Karpas-422 (cell line): ENCODE measurements around the gene CAMK4. TPM values are rescaled to one million over a fixed set of nuclear protein-coding genes. Genes with fewer than 3 reads are reported as not detected.

Source experiments
- DNase-seq: peaks from one replicate; pipeline ENCODE4 v3.0.0-alpha.2; 2015
- H2AFZ ChIP-seq: fragments of 200-600 bp; sonication (generic); 2 replicates; pipeline ENCODE4 v1.6.1; 2014; ENCODE audit warnings: antibody characterized with exemption, low read length, mixed read lengths
- H3K27ac ChIP-seq: fragments of 200-600 bp; sonication (generic); 2 replicates; pipeline ENCODE4 v1.5.1; 2014; ENCODE audit warnings: mild to moderate bottlenecking, low read length, moderate library complexity
- H3K27me3 ChIP-seq: fragments of 200-600 bp; sonication (generic); 2 replicates; pipeline ENCODE4 v1.6.1; 2014; ENCODE audit warnings: low read length, mixed read lengths
- H3K36me3 ChIP-seq: fragments of 200-600 bp; sonication (generic); 2 replicates; pipeline ENCODE4 v1.6.1; 2014; ENCODE audit warnings: low read length, mixed read lengths; ENCODE audit not compliant: insufficient read depth
- H3K4me1 ChIP-seq: fragments of 200-600 bp; sonication (generic); 2 replicates; pipeline ENCODE4 v1.6.1; 2014; ENCODE audit warnings: mild to moderate bottlenecking, low read length, mixed read lengths
- H3K4me2 ChIP-seq: fragments of 200-600 bp; sonication (generic); 2 replicates; pipeline ENCODE4 v1.6.1; 2014; ENCODE audit warnings: low read length, low read depth, mild to moderate bottlenecking; ENCODE audit not compliant: poor library complexity, severe bottlenecking
- H3K4me3 ChIP-seq: fragments of 200-600 bp; sonication (generic); 2 replicates; pipeline ENCODE4 v1.5.1; 2014; ENCODE audit warnings: mild to moderate bottlenecking, antibody characterized with exemption, low read length, mixed read lengths
- H3K79me2 ChIP-seq: fragments of 200-600 bp; sonication (generic); 2 replicates; pipeline ENCODE4 v1.6.1; 2014; ENCODE audit warnings: mild to moderate bottlenecking, low read length, mixed read lengths
- H3K9ac ChIP-seq: fragments of 200-600 bp; sonication (generic); 2 replicates; pipeline ENCODE4 v1.6.0; 2014; ENCODE audit warnings: low read length
- H3K9me2 ChIP-seq: fragments of 200-600 bp; sonication (generic), shearing (Covaris generic); replicated peaks from 2 replicates; pipeline ENCODE4 v1.6.0; 2014; ENCODE audit warnings: mild to moderate bottlenecking, low read length, moderate library complexity; ENCODE audit not compliant: insufficient read depth
- H3K9me3 ChIP-seq: fragments of 300-700, 200-600 bp; sonication (generic); 2 replicates; pipeline ENCODE4 v1.6.1; 2014; ENCODE audit warnings: low read length, mixed read lengths
- H4K20me1 ChIP-seq: fragments of 200-600 bp; sonication (generic); 2 replicates; pipeline ENCODE4 v1.6.1; 2014; ENCODE audit warnings: mild to moderate bottlenecking, antibody characterized with exemption, low read length, low read depth; ENCODE audit not compliant: insufficient read depth
- total RNA-seq: library from RNA; depleted of rRNA; stranded (reverse); fragments of >200 nt; shearing (Covaris generic); gene quantifications from 2 replicates; pipeline ENCODE4 v1.2.3, GENCODE V29; 2014; ENCODE audit warnings: low replicate concordance

Gene CAMK4
- total RNA-seq, 1 experiment from 2014 or later: 0.04 TPM

GRCh38 chr5:111226556-111226955 is 2.4 kb downstream of the CAMK4 start:
- Histone ChIP-seq H3K27me3 (no peaks in the 10 kb centered on the region; the same call in 1 of the 2 replicates), H3K4me1 (peaks cover 14% of the 10 kb centered on the region), H3K27ac (no peak overlapping the region), H3K9me3 (no peaks in the 10 kb centered on the region), H3K36me3 (no peaks in the 10 kb centered on the region), H2AFZ (no peak overlapping the region), H3K79me2 (no peaks in the 10 kb centered on the region), H4K20me1 (no peaks in the 10 kb centered on the region), H3K9ac (no peak overlapping the region), H3K4me2 (no peak overlapping the region), H3K9me2 (no peaks in the 10 kb centered on the region), H3K4me3 (no peak overlapping the region)
- DNase-seq: no peak

DNA sequence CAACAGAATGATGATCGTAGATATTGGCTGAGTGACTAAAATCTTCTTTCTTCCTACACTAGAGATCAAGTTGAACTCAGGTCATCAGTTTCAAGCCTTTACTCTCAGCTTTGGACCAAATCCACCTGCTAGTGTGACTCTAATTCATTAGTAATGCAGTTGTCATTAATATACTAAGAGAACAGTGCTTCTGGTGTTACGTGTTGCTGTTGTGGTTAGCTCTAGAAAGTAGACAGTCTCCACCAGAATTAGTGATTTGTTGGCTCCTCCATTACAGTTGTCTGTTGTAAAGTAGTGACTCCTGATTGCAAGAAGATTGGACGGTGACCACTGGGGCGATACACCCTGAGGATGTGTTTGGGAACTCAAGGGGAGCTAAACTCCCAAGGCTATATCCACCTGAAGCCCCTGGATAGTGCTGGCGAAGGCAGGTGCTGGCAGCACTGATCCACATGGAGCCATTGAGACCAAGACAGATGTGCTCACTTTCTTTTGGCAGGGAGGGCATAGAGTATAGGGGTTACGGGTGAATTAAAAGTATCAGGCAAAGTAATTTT is 3.1 kb downstream of the CAMK4 start:
- Histone ChIP-seq H3K4me2 (no peak overlapping the region), H3K4me1 (peaks cover 14% of the 10 kb centered on the region), H3K4me3 (no peak overlapping the region)

DNA sequence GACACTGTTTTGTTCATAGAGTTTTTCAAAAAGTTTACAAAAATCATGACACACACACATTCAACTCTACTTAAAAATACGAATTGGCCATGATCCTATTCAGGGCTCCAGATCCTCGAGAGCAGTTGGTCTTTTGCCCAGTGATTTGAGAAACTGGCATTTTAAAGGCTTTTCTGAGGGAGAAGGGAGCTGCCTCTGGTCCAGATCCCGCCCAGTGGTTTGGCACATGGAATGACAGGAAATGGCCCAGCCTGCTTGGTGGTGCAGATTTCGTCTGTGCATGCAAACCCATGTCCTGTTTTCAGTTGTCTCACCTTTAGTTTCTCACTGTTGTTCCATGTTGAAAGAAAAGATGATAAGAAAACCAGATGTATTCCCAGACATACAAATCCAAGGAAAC is 3.6 kb downstream of the CAMK4 start:
- Histone ChIP-seq H3K9ac (no peak overlapping the region), H3K9me2 (no peaks in the 10 kb centered on the region), H3K79me2 (no peaks in the 10 kb centered on the region), H3K4me3 (no peak overlapping the region), H3K27me3 (no peaks in the 10 kb centered on the region; the same call in 1 of the 2 replicates), H3K9me3 (no peaks in the 10 kb centered on the region), H3K4me1 (peaks cover 14% of the 10 kb centered on the region), H3K27ac (no peak overlapping the region), H4K20me1 (no peaks in the 10 kb centered on the region), H3K4me2 (no peak overlapping the region), H3K36me3 (no peaks in the 10 kb centered on the region), H2AFZ (no peak overlapping the region)
- no peak for DNase-seq

More for the DNA sequence above, 3.1 kb downstream of the CAMK4 start:
- H4K20me1 ChIP-seq: no peaks in the 10 kb centered on the region
- no peak overlapping the region for H3K9ac ChIP-seq
- no peak for DNase-seq
- no peaks in the 10 kb centered on the region for H3K9me3 ChIP-seq
- no peaks in the 10 kb centered on the region; the same call in 1 of the 2 replicates for H3K27me3 ChIP-seq
- H2AFZ ChIP-seq: no peak overlapping the region
- no peak overlapping the region for H3K27ac ChIP-seq
- no peaks in the 10 kb centered on the region for H3K79me2 ChIP-seq
- no peaks in the 10 kb centered on the region for H3K36me3 ChIP-seq
- H3K9me2 ChIP-seq: no peaks in the 10 kb centered on the region

DNA sequence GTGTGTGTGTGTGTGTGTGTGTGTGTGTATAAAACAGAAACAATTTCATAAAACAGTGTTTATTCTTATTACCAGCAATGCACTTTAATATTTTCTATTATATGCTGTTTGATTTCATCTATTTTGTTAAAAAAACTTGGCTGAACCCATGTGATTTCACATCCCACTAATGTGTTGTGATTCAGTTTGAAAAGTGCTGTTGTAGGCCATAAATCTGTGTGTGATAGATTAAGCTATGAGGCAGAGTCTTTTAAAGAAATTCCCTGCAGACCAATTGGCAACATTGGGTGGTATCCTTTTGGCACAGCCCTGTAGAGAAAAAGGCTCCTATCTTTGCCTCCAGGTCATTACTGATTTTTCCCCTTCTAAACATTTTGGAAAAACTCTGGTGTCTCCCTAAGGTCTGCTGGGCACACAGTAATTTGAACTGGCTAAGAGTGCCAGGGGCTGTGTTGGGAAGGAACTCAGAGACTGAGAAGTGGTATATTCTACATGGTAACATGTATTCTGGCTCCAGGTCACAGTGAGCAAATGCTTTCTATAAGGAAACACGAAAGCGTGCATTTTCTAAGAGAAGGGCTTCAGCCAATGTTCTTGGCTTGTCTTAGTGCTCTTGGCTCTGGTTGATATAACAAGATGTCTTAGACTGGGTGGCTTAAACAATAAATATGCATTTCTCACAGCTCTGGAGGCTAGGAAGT is 4.5 kb downstream of the CAMK4 start:
- Histone ChIP-seq H4K20me1 (no peaks in the 10 kb centered on the region), H3K9me2 (no peaks in the 10 kb centered on the region), H3K4me1 (peaks cover 13% of the 10 kb centered on the region), H3K36me3 (no peaks in the 10 kb centered on the region), H3K27ac (no peak overlapping the region), H3K27me3 (no peaks in the 10 kb centered on the region; the same call in 1 of the 2 replicates), H3K4me2 (no peak overlapping the region), H3K9me3 (no peaks in the 10 kb centered on the region), H3K9ac (no peak overlapping the region), H2AFZ (no peak overlapping the region), H3K4me3 (no peak overlapping the region), H3K79me2 (no peaks in the 10 kb centered on the region)
- no peak for DNase-seq

DNA sequence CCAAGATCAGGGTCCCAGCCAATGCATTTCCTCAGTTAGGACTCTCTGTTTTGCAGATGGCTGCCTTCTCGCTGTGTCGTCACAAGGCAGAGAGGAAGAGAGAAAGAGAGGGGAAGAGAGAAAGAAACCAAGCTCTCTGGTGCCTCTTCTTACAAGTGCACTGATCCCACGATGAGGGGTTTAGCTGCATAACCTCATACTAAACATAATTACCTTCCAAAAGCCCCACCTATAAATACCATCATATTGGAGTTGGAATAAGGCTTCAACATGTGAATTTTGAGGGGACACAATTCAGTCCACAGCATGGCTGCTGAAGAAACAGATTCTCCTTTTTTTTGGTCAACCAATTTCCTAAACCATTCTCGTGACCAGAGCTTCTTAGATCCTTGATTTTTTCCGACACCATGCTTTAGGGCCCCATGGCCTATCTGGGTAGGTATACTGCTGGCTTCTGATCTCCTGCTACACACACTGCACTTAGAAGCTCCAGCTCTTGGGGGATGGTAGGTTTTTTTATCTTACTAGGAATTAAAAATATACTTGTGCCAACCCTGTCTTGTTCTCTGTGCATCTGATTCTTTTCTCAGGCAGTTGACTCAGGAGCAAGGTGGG is 5.1 kb downstream of the CAMK4 start:
- Histone ChIP-seq H2AFZ (no peak overlapping the region), H3K4me1 (peaks cover 8% of the 10 kb centered on the region), H3K4me2 (no peak overlapping the region), H3K9me3 (no peaks in the 10 kb centered on the region), H4K20me1 (no peaks in the 10 kb centered on the region), H3K36me3 (no peaks in the 10 kb centered on the region), H3K27ac (no peak overlapping the region), H3K27me3 (no peaks in the 10 kb centered on the region; the same call in 1 of the 2 replicates), H3K79me2 (no peaks in the 10 kb centered on the region), H3K4me3 (no peak overlapping the region), H3K9ac (no peak overlapping the region), H3K9me2 (no peaks in the 10 kb centered on the region)
- no peak for DNase-seq

DNA sequence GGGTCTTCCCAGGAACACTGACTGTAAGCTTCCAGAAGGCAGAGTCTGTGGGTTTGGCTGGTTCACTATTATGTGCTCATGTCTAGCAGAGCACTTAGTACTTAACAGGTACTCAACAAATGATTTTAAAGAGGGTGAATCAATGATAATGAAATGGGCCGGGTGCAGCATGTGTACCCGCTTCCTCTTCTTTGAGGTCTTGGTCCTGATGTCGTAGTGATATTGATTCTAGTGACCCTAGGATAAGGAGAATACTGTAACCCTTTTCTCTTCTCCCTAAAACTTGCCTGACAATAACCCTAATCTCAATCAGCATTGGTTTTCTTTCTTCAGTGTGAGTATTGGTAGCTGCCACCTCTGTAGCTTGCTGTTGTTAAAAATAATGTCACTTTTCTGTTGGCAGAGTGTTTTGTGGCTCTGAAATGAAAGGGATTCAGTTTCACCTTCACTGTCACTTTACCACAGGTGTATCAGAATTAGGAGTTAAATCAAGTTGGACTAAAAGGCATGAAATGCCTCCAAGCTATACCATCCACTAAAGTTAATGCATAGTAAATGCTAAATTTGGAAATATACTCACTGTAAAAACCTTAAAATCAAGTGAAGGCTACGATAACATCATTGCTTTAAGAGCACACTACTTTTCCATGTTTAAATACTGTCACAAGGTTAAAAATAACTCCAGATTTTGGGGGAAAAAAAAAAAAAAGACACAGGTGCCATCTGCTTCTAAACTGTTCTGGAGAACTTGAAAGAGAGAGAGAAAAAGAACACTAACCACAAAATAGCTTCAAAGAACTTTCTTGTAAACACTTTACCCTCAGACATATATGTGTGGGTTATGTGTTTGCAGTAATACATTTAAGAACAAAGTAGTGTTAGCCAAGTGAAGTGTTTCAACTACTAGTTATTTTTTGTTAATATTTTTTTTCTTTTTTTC is 6.0 kb downstream of the CAMK4 start:
- no peaks in the 10 kb centered on the region for H3K9me2 ChIP-seq
- H3K27ac ChIP-seq: no peak overlapping the region
- no peaks in the 10 kb centered on the region for H4K20me1 ChIP-seq
- no peaks in the 10 kb centered on the region for H3K27me3 ChIP-seq
- no peaks in the 10 kb centered on the region for H3K9me3 ChIP-seq
- H3K36me3 ChIP-seq: no peaks in the 10 kb centered on the region
- H2AFZ ChIP-seq: no peak overlapping the region
- peaks cover under 1% of the 10 kb centered on the region; the same call in 1 of the 2 replicates for H3K4me1 ChIP-seq
- H3K79me2 ChIP-seq: no peaks in the 10 kb centered on the region
- no peak overlapping the region for H3K4me2 ChIP-seq
- H3K4me3 ChIP-seq: no peak overlapping the region
- H3K9ac ChIP-seq: no peak overlapping the region
- no peak for DNase-seq

- H3K4me1 ChIP-seq: no peaks in the 10 kb centered on the region
- H3K9me2 ChIP-seq: no peaks in the 10 kb centered on the region
- no peak overlapping the region for H3K4me2 ChIP-seq
- H3K27me3 ChIP-seq: no peaks in the 10 kb centered on the region
- no peak overlapping the region for H3K4me3 ChIP-seq
- H4K20me1 ChIP-seq: no peaks in the 10 kb centered on the region
- H3K9ac ChIP-seq: no peak overlapping the region
- no peaks in the 10 kb centered on the region for H3K79me2 ChIP-seq
- no peaks in the 10 kb centered on the region for H3K36me3 ChIP-seq
- no peaks in the 10 kb centered on the region for H3K9me3 ChIP-seq
- H3K27ac ChIP-seq: no peak overlapping the region
- no peak for DNase-seq
- H2AFZ ChIP-seq: no peak overlapping the region
Measured at GRCh38 chr5:111231119-111231518, 6.9 kb downstream of the CAMK4 start.
